Measurements from ENCODE around the gene UMAD1.

The UMAD1 gene

DNA sequence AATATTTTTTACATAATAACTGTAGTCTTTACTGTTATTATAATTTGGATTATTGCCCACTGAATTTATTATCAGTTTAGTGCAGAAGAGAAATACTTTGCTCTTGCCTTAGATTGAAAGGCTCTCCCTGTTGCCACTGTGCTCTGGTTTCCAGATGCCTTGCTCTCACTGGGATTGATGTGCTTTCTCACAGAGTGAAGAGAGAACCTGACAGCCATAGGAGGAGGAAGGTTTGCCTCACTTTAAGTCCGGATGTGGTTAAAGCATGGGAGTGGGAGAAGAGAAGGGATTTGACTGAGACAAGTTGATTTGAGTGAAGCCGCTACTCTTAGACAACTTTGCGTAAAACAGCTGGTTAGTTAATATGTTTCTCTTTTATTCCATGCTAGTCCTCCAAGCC lies 146.0 kb downstream of the UMAD1 start:
- TF ChIP-seq, protein P1, sequence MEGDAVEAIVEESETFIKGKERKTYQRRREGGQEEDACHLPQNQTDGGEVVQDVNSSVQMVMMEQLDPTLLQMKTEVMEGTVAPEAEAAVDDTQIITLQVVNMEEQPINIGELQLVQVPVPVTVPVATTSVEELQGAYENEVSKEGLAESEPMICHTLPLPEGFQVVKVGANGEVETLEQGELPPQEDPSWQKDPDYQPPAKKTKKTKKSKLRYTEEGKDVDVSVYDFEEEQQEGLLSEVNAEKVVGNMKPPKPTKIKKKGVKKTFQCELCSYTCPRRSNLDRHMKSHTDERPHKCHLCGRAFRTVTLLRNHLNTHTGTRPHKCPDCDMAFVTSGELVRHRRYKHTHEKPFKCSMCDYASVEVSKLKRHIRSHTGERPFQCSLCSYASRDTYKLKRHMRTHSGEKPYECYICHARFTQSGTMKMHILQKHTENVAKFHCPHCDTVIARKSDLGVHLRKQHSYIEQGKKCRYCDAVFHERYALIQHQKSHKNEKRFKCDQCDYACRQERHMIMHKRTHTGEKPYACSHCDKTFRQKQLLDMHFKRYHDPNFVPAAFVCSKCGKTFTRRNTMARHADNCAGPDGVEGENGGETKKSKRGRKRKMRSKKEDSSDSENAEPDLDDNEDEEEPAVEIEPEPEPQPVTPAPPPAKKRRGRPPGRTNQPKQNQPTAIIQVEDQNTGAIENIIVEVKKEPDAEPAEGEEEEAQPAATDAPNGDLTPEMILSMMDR (IDR thresholded peaks at IDR 0.05; ENCODE audit: poor library complexity, severe bottlenecking), result no peak
- no peaks in the 10 kb centered on the region for H3K36me3 ChIP-seq (ENCODE audit: low read depth)
- H3K4me3 ChIP-seq (ENCODE audit: severe bottlenecking), result no peak overlapping the region
- H3K27me3 ChIP-seq (ENCODE audit: insufficient read depth, poor library complexity, severe bottlenecking), result no peaks in the 10 kb centered on the region
- DNase-seq (ENCODE audit: low spot score), result no peak
- peaks cover 3% of the 10 kb centered on the region for H3K4me1 ChIP-seq (ENCODE audit: insufficient read depth, poor library complexity, severe bottlenecking)
- H3K27ac ChIP-seq (ENCODE audit: poor library complexity, severe bottlenecking), result no peak overlapping the region
- no peak for ATAC-seq (ENCODE audit: low read depth)
- no peaks in the 10 kb centered on the region for H3K9me3 ChIP-seq (ENCODE audit: severe bottlenecking)

DNA sequence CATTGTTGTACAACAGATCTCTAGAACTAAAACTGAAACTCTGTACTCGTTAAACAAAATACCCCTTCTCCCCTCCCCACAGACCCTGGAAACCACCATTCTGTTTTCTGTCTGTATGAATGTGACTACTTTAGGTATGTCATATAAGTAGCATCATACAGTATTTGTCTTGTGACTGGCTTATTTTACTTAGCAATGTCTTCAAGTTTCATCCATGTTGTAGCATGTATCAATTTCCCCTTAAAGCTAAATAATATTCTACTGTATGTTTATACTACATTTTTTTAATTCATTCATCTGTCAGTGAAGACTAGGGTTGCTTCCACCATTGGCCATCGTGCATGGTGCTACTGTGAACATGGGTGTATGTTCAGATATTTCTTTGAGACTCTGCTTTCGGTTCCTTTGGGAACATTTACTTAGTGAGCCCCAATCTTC lies 149.0 kb downstream of the UMAD1 start:
- ATAC-seq (ENCODE audit: low read depth) (no peak), DNase-seq (ENCODE audit: low spot score) (no peak)
- Histone ChIP-seq H3K27ac (ENCODE audit: poor library complexity, severe bottlenecking) (no peak overlapping the region), H3K4me3 (ENCODE audit: severe bottlenecking) (no peak overlapping the region), H3K4me1 (ENCODE audit: insufficient read depth, poor library complexity, severe bottlenecking) (peaks cover 3% of the 10 kb centered on the region), H3K27me3 (ENCODE audit: insufficient read depth, poor library complexity, severe bottlenecking) (no peaks in the 10 kb centered on the region), H3K9me3 (ENCODE audit: severe bottlenecking) (no peaks in the 10 kb centered on the region), H3K36me3 (ENCODE audit: low read depth) (no peaks in the 10 kb centered on the region)
- TF ChIP-seq, protein P1 (IDR thresholded peaks at IDR 0.05; ENCODE audit: poor library complexity, severe bottlenecking), result no peak

DNA sequence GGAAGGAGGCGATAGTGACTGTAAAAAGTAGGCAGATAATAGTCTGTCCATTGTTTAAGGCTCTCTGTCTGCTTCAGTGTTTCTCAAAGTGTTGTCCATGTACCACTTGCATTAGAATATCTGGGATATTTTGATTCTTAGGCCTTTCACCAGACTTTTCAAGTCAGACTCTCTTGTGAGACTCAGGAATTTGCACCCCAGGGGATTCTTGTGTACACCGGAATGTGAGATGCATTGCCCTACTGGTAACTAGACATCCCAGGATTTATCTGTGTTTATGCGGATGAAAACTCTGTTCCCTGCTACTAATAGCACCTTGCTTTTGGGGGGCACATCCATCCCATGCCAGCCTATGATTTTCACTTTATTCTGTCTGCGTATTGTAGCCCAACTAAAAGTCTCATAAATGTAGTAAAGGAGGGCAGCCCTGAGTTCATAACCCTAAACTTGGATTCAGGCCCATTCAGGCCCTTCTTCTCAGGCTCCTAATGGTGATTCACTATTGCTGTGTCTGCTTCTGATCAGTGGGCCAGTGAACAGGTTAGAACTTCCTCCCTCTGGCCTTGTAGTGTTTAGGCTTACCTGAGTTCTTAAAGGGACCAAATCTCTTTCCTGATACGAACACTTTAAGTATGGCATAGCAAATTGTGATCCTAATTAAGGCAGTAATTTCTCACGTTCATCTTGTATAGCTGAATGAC lies 149.6 kb downstream of the UMAD1 start:
- H3K27me3 ChIP-seq (ENCODE audit: insufficient read depth, poor library complexity, severe bottlenecking), result no peaks in the 10 kb centered on the region
- no peak for DNase-seq (ENCODE audit: low spot score)
- H3K27ac ChIP-seq (ENCODE audit: poor library complexity, severe bottlenecking), result no peak overlapping the region
- TF ChIP-seq, protein P1 (IDR thresholded peaks at IDR 0.05; ENCODE audit: poor library complexity, severe bottlenecking), result no peak
- peak; percentile 70 for ATAC-seq (ENCODE audit: low read depth)
- H3K4me3 ChIP-seq (ENCODE audit: severe bottlenecking), result no peak overlapping the region
- H3K9me3 ChIP-seq (ENCODE audit: severe bottlenecking), result no peaks in the 10 kb centered on the region
- no peaks in the 10 kb centered on the region for H3K36me3 ChIP-seq (ENCODE audit: low read depth)
- H3K4me1 ChIP-seq (ENCODE audit: insufficient read depth, poor library complexity, severe bottlenecking), result peaks cover 3% of the 10 kb centered on the region

DNA sequence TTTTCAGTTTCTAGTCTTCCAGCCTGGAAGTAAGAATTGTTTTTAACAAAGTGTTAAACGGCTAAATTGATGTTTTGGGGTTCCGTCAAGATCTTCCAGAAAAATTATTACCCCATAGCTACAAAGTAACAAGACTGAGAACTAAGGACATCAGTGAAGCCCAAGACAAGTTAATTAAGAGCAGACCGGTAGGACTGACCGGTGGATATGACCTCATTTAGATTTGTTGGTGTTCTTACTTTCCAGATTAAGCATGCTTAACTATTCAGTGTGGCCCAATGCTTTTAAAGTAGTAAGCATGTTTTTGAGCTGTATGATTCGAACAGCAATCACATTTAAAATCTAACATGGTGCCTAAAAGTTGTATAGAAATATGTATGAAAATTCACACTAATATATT lies 151.0 kb downstream of the UMAD1 start:
- Histone ChIP-seq H3K27me3 (ENCODE audit: insufficient read depth, poor library complexity, severe bottlenecking) (no peaks in the 10 kb centered on the region), H3K4me3 (ENCODE audit: severe bottlenecking) (no peak overlapping the region), H3K4me1 (ENCODE audit: insufficient read depth, poor library complexity, severe bottlenecking) (peaks cover 9% of the 10 kb centered on the region), H3K27ac (ENCODE audit: poor library complexity, severe bottlenecking) (no peak overlapping the region), H3K9me3 (ENCODE audit: severe bottlenecking) (no peaks in the 10 kb centered on the region), H3K36me3 (ENCODE audit: low read depth) (no peaks in the 10 kb centered on the region)
- TF ChIP-seq, protein P1 (IDR thresholded peaks at IDR 0.05; ENCODE audit: poor library complexity, severe bottlenecking), result no peak
- DNase-seq (ENCODE audit: low spot score) (no peak), ATAC-seq (ENCODE audit: low read depth) (no peak)

DNA sequence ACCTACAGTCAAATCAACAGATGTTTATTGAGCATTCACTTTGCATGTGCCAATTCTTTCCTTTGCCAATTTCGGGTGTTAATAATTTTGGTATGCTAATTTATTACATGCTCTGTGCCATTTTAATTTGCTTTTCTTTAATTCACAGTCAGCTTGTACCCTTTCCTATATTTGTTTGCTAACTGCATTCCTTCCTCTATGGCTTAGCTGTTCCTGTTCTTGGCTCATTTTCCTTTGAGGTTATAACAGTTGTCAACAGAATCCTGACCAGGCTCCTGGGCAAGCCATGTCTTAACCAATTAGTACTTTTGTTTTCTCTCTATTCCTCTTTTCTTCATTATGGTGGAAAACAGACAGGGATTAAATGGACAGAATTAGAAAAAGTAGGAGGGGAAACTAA lies 151.5 kb downstream of the UMAD1 start:
- TF ChIP-seq, protein P1 (IDR thresholded peaks at IDR 0.05; ENCODE audit: poor library complexity, severe bottlenecking), result no peak
- Histone ChIP-seq H3K4me1 (ENCODE audit: insufficient read depth, poor library complexity, severe bottlenecking) (peaks cover 9% of the 10 kb centered on the region), H3K27me3 (ENCODE audit: insufficient read depth, poor library complexity, severe bottlenecking) (no peaks in the 10 kb centered on the region), H3K27ac (ENCODE audit: poor library complexity, severe bottlenecking) (no peak overlapping the region), H3K4me3 (ENCODE audit: severe bottlenecking) (no peak overlapping the region), H3K9me3 (ENCODE audit: severe bottlenecking) (no peaks in the 10 kb centered on the region), H3K36me3 (ENCODE audit: low read depth) (no peaks in the 10 kb centered on the region)
- ATAC-seq (ENCODE audit: low read depth) (no peak), DNase-seq (ENCODE audit: low spot score) (no peak)
